Fibroblast of villous mesenchyme (primary cell): Measurements from ENCODE around the gene LIMK1. TPM values are rescaled to one million over a fixed set of nuclear protein-coding genes. Genes with fewer than 3 reads are reported as not detected.

Experiments
- DNase-seq: peaks from one replicate; pipeline ENCODE4 v3.0.0-alpha.2; 2010; ENCODE audit warnings: low read depth
- H3K4me3 ChIP-seq: 2 replicates; pipeline ENCODE4 v1.5.1; 2011; ENCODE audit warnings: low read depth, mild to moderate bottlenecking, low read length
- CTCF ChIP-seq: IDR thresholded peaks from 2 replicates; pipeline ENCODE4 v1.5.1; 2012; ENCODE audit warnings: low read depth, mild to moderate bottlenecking, low read length; ENCODE audit not compliant: insufficient read depth
- total RNA-seq: library from RNA; depleted of rRNA; stranded (reverse); fragments of >200 nt; gene quantifications from 2 replicates; pipeline ENCODE4 v1.2.3, GENCODE V29; 2012

Gene LIMK1
- total RNA-seq, 1 donor, result 44.9 TPM

GRCh38 chr7:74069790-74070618, 13.6 kb upstream of the LIMK1 start:
- no peak for DNase-seq
- H3K4me3 ChIP-seq, result no peak overlapping the region
- no peak for TF ChIP-seq CTCF

GRCh38 chr7:74070619-74070921, 13.0 kb upstream of the LIMK1 start:
- TF ChIP-seq CTCF, result no peak
- no peak for DNase-seq
- H3K4me3 ChIP-seq, result no peak overlapping the region

GRCh38 chr7:74071121-74071520, 12.5 kb upstream of the LIMK1 start:
- no peak for DNase-seq
- no peak overlapping the region for H3K4me3 ChIP-seq

GRCh38 chr7:74074770-74075169, 8.8 kb upstream of the LIMK1 start:
- TF ChIP-seq CTCF, result no peak
- H3K4me3 ChIP-seq, result no peak overlapping the region
- DNase-seq, result no peak

More at GRCh38 chr7:74071121-74071520, 12.5 kb upstream of the LIMK1 start:
- no peak for TF ChIP-seq CTCF

- no peak for TF ChIP-seq CTCF
- no peak overlapping the region for H3K4me3 ChIP-seq
- no peak for DNase-seq
These were observed 5.1 kb upstream of the LIMK1 start for GRCh38 chr7:74078461-74078860.

GRCh38 chr7:74082770-74083116, 861 bp upstream of the LIMK1 start:
- no peak for TF ChIP-seq CTCF
- no peak for DNase-seq
- H3K4me3 ChIP-seq, result no peak overlapping the region
